H1 (cell line): Measurements from ENCODE around the gene NFX1. TPM values are rescaled to one million over a fixed set of nuclear protein-coding genes. Genes with fewer than 3 reads are reported as not detected.

Source experiments
- CTCF ChIA-PET: fragments of 300-600 bp; sonication (Branson Sonifier 250); formaldehyde crosslinking; loops from one replicate; lab custom pipeline; 2021; ENCODE audit not compliant: partially characterized antibody; lab: Charles Lee
- POLR2A ChIA-PET: fragments of 300-600 bp; sonication (Branson Sonifier 250); formaldehyde crosslinking; loops from one replicate; lab custom pipeline; 2021; ENCODE audit warnings: inconsistent platforms; ENCODE audit not compliant: partially characterized antibody; lab: Charles Lee
- DNase-seq, 2 experiments: peaks; one replicate each; pipeline versions ENCODE4 v3.0.0 to v3.0.0-alpha.2; 2010 to 2022; ENCODE audit warnings: low spot score in 2 of 2, low read depth in 1 of 2, mixed read lengths in 1 of 2
- FAIRE-seq: peaks from 2 replicates; lab custom pipeline; 2011; peaks lifted over from hg19 to GRCh38; lab: Jason Lieb, UNC
- H2AFZ ChIP-seq: 2 replicates; pipeline ENCODE4 v1.8.1; 2012; ENCODE audit warnings: low read length, inconsistent platforms
- H2AK5ac ChIP-seq: 2 replicates; pipeline ENCODE4 v1.6.1; 2013; ENCODE audit warnings: low read depth, low read length
- H2BK120ac ChIP-seq: replicated peaks from 2 replicates; pipeline ENCODE3; 2013; ENCODE audit warnings: low read depth, low read length, inconsistent platforms
- H2BK12ac ChIP-seq: 2 replicates; pipeline ENCODE4 v1.6.1; 2013; ENCODE audit warnings: low read depth, low read length
- H2BK15ac ChIP-seq: 2 replicates; pipeline ENCODE4 v1.6.1; 2013; ENCODE audit warnings: low read length
- H2BK20ac ChIP-seq: 2 replicates; pipeline ENCODE4 v1.6.1; 2013; ENCODE audit warnings: low read length
- H2BK5ac ChIP-seq: 2 replicates; pipeline ENCODE4 v1.6.1; 2013; ENCODE audit warnings: low read depth, low read length
- H3K14ac ChIP-seq: 2 replicates; pipeline ENCODE4 v1.6.1; 2013; ENCODE audit warnings: inconsistent platforms; ENCODE audit not compliant: insufficient read length
- H3K18ac ChIP-seq: 2 replicates; pipeline ENCODE4 v1.6.1; 2013; ENCODE audit warnings: low read length; ENCODE audit errors: extremely low read depth
- H3K23ac ChIP-seq: 2 replicates; pipeline ENCODE4 v1.6.1; 2013; ENCODE audit warnings: inconsistent platforms; ENCODE audit not compliant: insufficient read length
- H3K23me2 ChIP-seq: 2 replicates; pipeline ENCODE4 v1.6.1; 2013; ENCODE audit warnings: low read depth, low read length
- H3K27ac ChIP-seq: 2 replicates; pipeline ENCODE4 v1.6.1; 2011; ENCODE audit warnings: low read depth, low read length, inconsistent platforms
- H3K27me3 ChIP-seq, 4 experiments: replicated peaks in 1 of 4; 1 replicate in 1 of 4; 2 replicates in 3 of 4; pipeline versions ENCODE4 v1.6.1 to v1.8.1; 2011 to 2013; ENCODE audit warnings: low read length in 3 of 4, mild to moderate bottlenecking in 3 of 4, inconsistent platforms in 2 of 4, mixed read lengths in 2 of 4, moderate library complexity in 1 of 4; ENCODE audit not compliant: control insufficient read depth in 3 of 4, insufficient read depth in 3 of 4; ENCODE audit errors: extremely low read depth in 1 of 4
- H3K36me3 ChIP-seq, 4 experiments: 2 replicates each; pipeline versions ENCODE4 v1.6.1 to v1.8.1; 2011 to 2013; ENCODE audit warnings: mild to moderate bottlenecking in 4 of 4, low read length in 3 of 4, moderate library complexity in 2 of 4, control low read depth in 1 of 4, inconsistent platforms in 1 of 4; ENCODE audit not compliant: insufficient read depth in 4 of 4, control insufficient read depth in 2 of 4
- H3K4ac ChIP-seq: replicated peaks from 2 replicates; pipeline ENCODE3; 2013; ENCODE audit warnings: low read length, low read depth, mixed read lengths, inconsistent platforms; ENCODE audit not compliant: insufficient read length
- H3K4me1 ChIP-seq, 4 experiments: replicated peaks in 1 of 4; 1 replicate in 1 of 4; 2 replicates in 3 of 4; pipeline versions ENCODE4 v1.6.1 to v1.8.1; 2011 to 2013; ENCODE audit warnings: low read length in 3 of 4, inconsistent platforms in 2 of 4, mixed read lengths in 1 of 4; ENCODE audit not compliant: insufficient read depth in 4 of 4, control insufficient read depth in 3 of 4
- H3K4me2 ChIP-seq, 2 experiments: 2 replicates each; pipeline versions ENCODE4 v1.6.1 to v1.8.1; 2011 to 2013; ENCODE audit warnings: low read depth in 2 of 2, low read length in 2 of 2, control low read depth in 1 of 2, inconsistent platforms in 1 of 2, mild to moderate bottlenecking in 1 of 2; ENCODE audit not compliant: insufficient read depth in 1 of 2
- H3K4me3 ChIP-seq, 4 experiments: fragments of 200-600, 300-600 bp in 1 of 4; sonication (generic), shearing (Covaris generic), sonication (Bioruptor Twin) in 1 of 4; 2 replicates each; pipeline versions ENCODE4 v1.5.1 to v1.8.1; 2011 to 2016; ENCODE audit warnings: low read length in 4 of 4, low read depth in 3 of 4, control low read depth in 2 of 4, inconsistent platforms in 2 of 4, mild to moderate bottlenecking in 2 of 4, mixed read lengths in 1 of 4, moderate library complexity in 1 of 4; ENCODE audit not compliant: insufficient read depth in 2 of 4; ENCODE audit errors: extremely low read depth in 1 of 4
- H3K56ac ChIP-seq: replicated peaks from 2 replicates; pipeline ENCODE3; 2013; ENCODE audit warnings: low read depth, mild to moderate bottlenecking, mixed read lengths, low read length, inconsistent platforms; ENCODE audit not compliant: insufficient read length
- H3K79me1 ChIP-seq: 2 replicates; pipeline ENCODE4 v1.6.1; 2013; ENCODE audit warnings: low read depth, low read length, control low read depth
- H3K79me2 ChIP-seq, 2 experiments: 2 replicates each; pipeline versions ENCODE4 v1.6.1 to v1.8.1; 2012 to 2013; ENCODE audit warnings: low read length in 2 of 2, mild to moderate bottlenecking in 2 of 2, inconsistent platforms in 1 of 2; ENCODE audit not compliant: insufficient read depth in 2 of 2, control insufficient read depth in 1 of 2
- H3K9ac ChIP-seq, 4 experiments: replicated peaks in 1 of 4; 1 replicate in 1 of 4; 2 replicates in 3 of 4; pipeline versions ENCODE4 v1.6.1 to v1.8.1; 2011 to 2013; ENCODE audit warnings: low read depth in 3 of 4, low read length in 3 of 4, control low read depth in 2 of 4, mild to moderate bottlenecking in 2 of 4, moderate library complexity in 2 of 4, inconsistent platforms in 1 of 4; ENCODE audit errors: extremely low read depth in 1 of 4
- H3K9me3 ChIP-seq, 2 experiments: 2 replicates each; pipeline versions ENCODE4 v1.6.1 to v1.8.1; 2012 to 2013; ENCODE audit warnings: mild to moderate bottlenecking in 2 of 2, moderate library complexity in 2 of 2, control low read depth in 1 of 2, inconsistent platforms in 1 of 2, low read depth in 1 of 2, low read length in 1 of 2, mixed read lengths in 1 of 2; ENCODE audit not compliant: insufficient read depth in 2 of 2
- H4K20me1 ChIP-seq, 2 experiments: replicated peaks in 1 of 2; 2 replicates each; pipeline versions ENCODE3 to v1.8.1; 2011 to 2013; ENCODE audit warnings: inconsistent platforms in 2 of 2, low read length in 2 of 2, mild to moderate bottlenecking in 1 of 2; ENCODE audit not compliant: insufficient read depth in 2 of 2, control insufficient read depth in 1 of 2
- H4K5ac ChIP-seq: 2 replicates; pipeline ENCODE4 v1.6.1; 2013; ENCODE audit warnings: low read length, low read depth, mixed read lengths, inconsistent platforms; ENCODE audit not compliant: insufficient read length
- H4K8ac ChIP-seq: 2 replicates; pipeline ENCODE4 v1.8.0; 2013; ENCODE audit warnings: mild to moderate bottlenecking, moderate library complexity, low read length, inconsistent platforms; ENCODE audit not compliant: insufficient read depth; ENCODE audit errors: extremely low read depth
- H4K91ac ChIP-seq: replicated peaks from 2 replicates; pipeline ENCODE3; 2013; ENCODE audit warnings: low read length, mixed read lengths, inconsistent platforms; ENCODE audit not compliant: insufficient read length
- CTCF ChIP-seq, 3 experiments: IDR thresholded peaks; 1 replicate in 2 of 3; 2 replicates in 1 of 3; pipeline versions ENCODE4 v1.5.1 to v1.6.1; 2011; ENCODE audit warnings: low read length in 3 of 3, mild to moderate bottlenecking in 3 of 3, inconsistent platforms in 2 of 3, low read depth in 1 of 3, moderate library complexity in 1 of 3; ENCODE audit not compliant: insufficient read depth in 1 of 3; ENCODE audit errors: control extremely low read depth in 1 of 3
- PHF8 ChIP-seq: fragments of 200-600 bp; sonication (generic); conservative IDR thresholded peaks from 2 replicates; pipeline ENCODE4 v1.7.1; 2012; ENCODE audit warnings: low read depth, mild to moderate bottlenecking, inconsistent platforms, low read length, moderate library complexity
- SUZ12 ChIP-seq: fragments of 200-600 bp; sonication (generic); IDR thresholded peaks from 2 replicates; pipeline ENCODE4 v1.6.1; 2012; ENCODE audit warnings: mild to moderate bottlenecking, inconsistent platforms, low read length, moderate library complexity, mixed read lengths
- WGBS, 2 experiments: shearing (Covaris generic) in 1 of 2; methylation state at CpG; one replicate each; pipeline versions ENCODE4 v1.1.6 to v1.1.7; 2013 to 2015; ENCODE audit warnings: low lambda C conversion rate in 2 of 2, mixed read lengths in 2 of 2, inconsistent platforms in 1 of 2, low coverage in 1 of 2, missing lambda C conversion rate in 1 of 2; ENCODE audit not compliant: insufficient replicate concordance in 2 of 2, insufficient coverage in 1 of 2, insufficient read length in 1 of 2; ENCODE audit errors: extremely low coverage in 1 of 2, missing lambda C conversion rate in 1 of 2; 5-methylcytosine and 5-hydroxymethylcytosine counted together
- polyA plus RNA-seq, 7 experiments: library from polyadenylated mRNA; depleted of rRNA in 3 of 7; stranded (reverse) in 5 of 7; unstranded in 2 of 7; fragments of >200 nt in 5 of 7; fragments of 200-250 nt in 2 of 7; gene quantifications; 1 replicate in 5 of 7; 2 replicates in 1 of 7; 4 replicates in 1 of 7; pipeline versions ENCODE4 v1.2.1 to v1.2.3, GENCODE V29; 2011 to 2013; ENCODE audit warnings: missing spikeins in 2 of 7, mixed read lengths in 2 of 7
- total RNA-seq: library from RNA; stranded (reverse); fragmentation: NEBNext Ultra II Directional; extraction: Animal tissue kit (Norgen Biotek cat#: 25700); gene quantifications from 2 replicates; pipeline ENCODE4 v1.2.1, GENCODE V29; 2021

NFX1 gene
- total and polyA plus RNA-seq, 2 of the 8 experiments (the other 6 are each of a cell fraction or from before 2014, with no cell fraction given): 19.4 to 28.4 TPM

GRCh38 chr9:33288828-33289483 lies 1.4 kb upstream of the NFX1 start:
- FAIRE-seq (no peak), DNase-seq (no peak)
- no peaks in the 10 kb centered on the region for H3K27me3 ChIP-seq
- H3K4me3 ChIP-seq: no peak overlapping the region; a peak in 1 of 8 replicates
- ChIA-PET POLR2A (interaction anchor here (1.4 to 4.3 kb wide), 2 partner anchors 24 to 213 kb away, joined by 4 to 29 read pairs; partner anchors contain the start of genes BAG1, CHMP5 and SMU1), CTCF (interaction anchor here (1.0 kb wide), 1 partner anchor 14 kb away, joined by 3 read pairs; no protein-coding TSS in a partner anchor)
- H3K36me3 ChIP-seq: peaks cover 0 to 9% (median 0%) of the 10 kb centered on the region in 4 experiments; a peak in 1 of 8 replicates
- H2BK20ac ChIP-seq: no peak overlapping the region
- no peak overlapping the region for H3K4ac ChIP-seq
- peak overlapping the region in 1 of 4 experiments; percentile 44; a peak in 2 of 7 replicates for H3K9ac ChIP-seq
- peaks cover 0 to 8% (median 2%) of the 10 kb centered on the region in 4 experiments; a peak in 3 of 7 replicates for H3K4me1 ChIP-seq
- H2AK5ac ChIP-seq: no peak overlapping the region
- H4K20me1 ChIP-seq: no peaks in the 10 kb centered on the region
- H3K79me1 ChIP-seq: peaks cover 3% of the 10 kb centered on the region
- TF ChIP-seq SUZ12: no peak
- TF ChIP-seq PHF8: no peak
- TF ChIP-seq CTCF (IDR thresholded peaks at IDR 0.05; ENCODE audit: control extremely low read depth in 1 of 3, insufficient read depth in 1 of 3, low read depth in 1 of 3, low read length in 3 of 3): no peak
- H4K5ac ChIP-seq: no peak overlapping the region
- H3K9me3 ChIP-seq: no peaks in the 10 kb centered on the region
- no peak overlapping the region for H3K23ac ChIP-seq
- no peak overlapping the region for H3K14ac ChIP-seq
- no peaks in the 10 kb centered on the region; the same call in 1 of the 2 replicates for H3K23me2 ChIP-seq
- H2BK5ac ChIP-seq: no peak overlapping the region; the same call in 1 of the 2 replicates
- H2BK120ac ChIP-seq: no peak overlapping the region
- peak overlapping the region in 1 of 2 experiments; percentile 74; a peak in 2 of 4 replicates for H3K4me2 ChIP-seq
- peaks cover 0 to 34% of the 10 kb centered on the region in 2 experiments; a peak in 3 of 4 replicates for H3K79me2 ChIP-seq
- peak overlapping the region; percentile 94; the same call in 1 of the 2 replicates for H4K8ac ChIP-seq
- no peak overlapping the region for H2BK12ac ChIP-seq
- WGBS, 2 experiments: 88% methylated on average over 9 of the region's 14 CpGs; no CpG with 5 or more reads in 1 of the 2 experiments
- H3K18ac ChIP-seq: no peak overlapping the region
- H3K56ac ChIP-seq: no peak overlapping the region
- 0 out of 2 replicates have a peak overlapping the region, but pooled peaks have one; percentile 64 for H3K27ac ChIP-seq
- H2AFZ ChIP-seq: no peak overlapping the region
- no peak overlapping the region for H2BK15ac ChIP-seq
- H4K91ac ChIP-seq: no peak overlapping the region
